CD4-positive, alpha-beta T cell treated with Interleukin-17A for 4 hours (primary cell): ENCODE data around the gene ZNF408.
"Not testable (repeated sequence)": the region's sequence is repeated elsewhere in the genome, so short reads cannot be mapped to it uniquely, and the experiment has no call there.

Source experiments
- DNase-seq: peaks from one replicate; pipeline ENCODE4 v3.0.0-alpha.2; 2020; ENCODE audit warnings: mixed read lengths

Gene ZNF408

DNA sequence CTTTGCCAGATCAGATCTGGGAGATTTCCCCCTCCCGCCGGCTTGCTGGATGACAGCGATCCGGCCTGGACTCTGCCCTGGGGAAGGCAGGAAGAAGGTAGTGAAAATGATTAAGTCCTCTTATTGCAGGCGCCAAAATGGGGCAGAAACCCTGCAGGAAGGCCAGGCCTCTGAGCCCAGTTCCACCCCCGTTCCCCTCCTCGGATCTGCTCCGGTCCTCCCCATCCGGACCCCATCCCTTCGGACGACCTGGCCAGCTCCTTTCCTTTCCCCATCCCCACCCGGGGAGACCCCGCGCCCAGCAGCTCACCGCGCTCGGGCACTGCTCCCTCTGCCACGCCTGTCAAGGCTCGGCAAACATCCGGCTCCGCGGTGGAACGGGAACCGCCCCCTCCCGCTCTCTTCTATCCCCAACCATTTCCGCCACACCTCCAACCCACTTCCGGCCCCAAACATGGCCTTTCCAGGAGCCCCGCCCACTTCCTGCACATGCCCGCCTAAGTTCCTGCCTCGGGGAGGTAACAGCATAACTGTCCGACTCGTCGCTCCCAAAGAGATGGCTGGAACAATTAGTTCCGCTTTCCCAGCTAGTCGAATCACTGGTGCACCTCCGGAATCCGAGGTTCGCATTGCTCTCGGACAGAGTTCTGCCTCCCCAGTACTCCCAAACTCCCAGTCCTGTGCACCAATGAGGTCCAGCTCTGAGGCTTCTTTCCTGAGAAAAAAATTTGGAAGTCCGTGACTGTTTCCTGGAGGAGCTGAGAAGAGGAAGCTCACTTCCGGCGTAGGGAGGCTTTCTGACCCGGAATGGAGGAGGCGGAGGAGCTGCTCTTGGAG, at the start of gene ZNF408, which contains the start of gene ARHGAP1:
Gene ZNF408 (plus strand): TSS at position 791 of the 837 bp plus-strand sequence. CDS start 17 bp downstream, at position 808.
Gene ARHGAP1 (minus strand): TSS at position 379 of the 837 bp plus-strand sequence. CDS start 4,512 bp downstream, outside the sequence.
- DNase-seq = peak; percentile 99

DNA sequence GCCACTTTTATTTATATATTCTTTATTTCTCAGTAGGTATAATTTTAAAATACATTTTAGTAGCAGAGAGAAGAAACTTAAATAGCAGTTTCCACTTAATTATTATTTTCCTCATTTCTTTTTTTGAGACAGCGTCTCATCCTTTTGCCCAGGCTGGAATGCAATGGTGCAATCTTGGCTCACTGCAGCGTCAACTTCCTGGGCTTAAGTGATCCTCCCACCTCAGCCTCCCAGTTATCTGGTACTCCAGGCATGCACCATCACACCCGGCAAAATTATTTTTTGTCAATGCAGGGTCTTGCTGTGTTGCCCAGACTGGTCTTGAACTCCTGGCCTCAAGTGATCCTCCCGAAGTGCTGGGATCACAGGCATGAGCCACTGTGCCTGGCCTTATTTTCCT, 45.2 kb upstream of the ZNF408 start:
- DNase-seq = no peak

DNA sequence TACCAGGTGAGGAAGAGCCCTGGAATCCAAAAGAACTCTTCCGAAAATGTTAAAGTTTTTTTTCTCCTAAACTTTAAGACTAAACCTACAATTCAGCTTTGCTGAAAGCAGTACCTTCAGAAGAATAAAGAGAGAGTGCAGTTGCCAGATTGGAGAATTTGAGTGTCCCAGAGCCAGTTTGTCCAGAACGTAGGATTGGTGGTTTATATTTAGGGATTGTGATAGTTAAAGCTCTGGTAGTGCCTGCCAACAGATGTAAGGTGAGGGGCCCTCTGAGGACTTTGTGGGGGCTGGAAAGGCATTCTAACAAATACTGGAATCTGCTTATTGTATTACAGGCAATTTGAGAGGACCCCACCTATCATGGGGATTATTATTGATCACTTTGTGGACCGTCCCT, 43.6 kb upstream of the ZNF408 start:
- no peak for DNase-seq

GRCh38 chr11:46658259-46658658, 42.6 kb upstream of the ZNF408 start:
- DNase-seq = no peak

GRCh38 chr11:46659908-46660307, 40.9 kb upstream of the ZNF408 start:
- DNase-seq = no peak

DNA sequence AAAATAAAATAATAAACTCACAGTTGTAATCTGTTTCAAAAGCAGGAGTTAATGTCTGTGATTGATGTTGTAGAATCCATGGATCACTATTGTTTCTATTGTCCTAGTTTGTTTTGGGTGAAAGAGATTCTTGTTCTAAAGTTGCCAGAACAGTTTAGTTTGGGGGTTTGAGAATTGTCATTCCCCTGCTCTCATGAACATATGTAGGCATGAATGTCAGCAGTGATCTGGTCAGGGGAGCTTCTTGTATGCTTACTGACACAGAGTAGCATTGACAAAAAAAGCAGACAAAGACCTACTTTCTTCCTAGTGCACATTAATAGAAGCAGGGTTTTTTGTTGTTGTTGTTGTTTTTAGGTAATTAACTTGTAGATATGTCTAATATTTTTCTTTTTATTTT, 39.0 kb upstream of the ZNF408 start:
- no peak for DNase-seq

DNA sequence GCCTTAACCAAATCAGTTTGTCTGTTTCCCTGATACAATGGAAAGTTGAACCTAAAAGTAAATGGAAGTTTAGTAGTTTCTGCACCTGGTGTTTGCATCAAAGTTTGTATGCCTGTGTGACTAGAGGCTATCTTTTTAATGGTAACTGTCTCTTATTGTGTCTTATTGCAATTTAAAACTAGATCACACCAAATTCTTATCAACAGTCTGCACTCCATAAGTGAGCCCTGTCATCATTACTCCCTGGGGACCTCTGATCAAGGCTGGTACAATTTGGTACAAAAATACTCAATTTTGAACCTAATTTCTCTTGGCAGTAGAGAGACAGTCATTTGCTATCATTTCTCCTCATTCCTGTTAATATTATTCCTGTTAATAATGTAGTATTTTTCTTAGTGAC, 38.5 kb upstream of the ZNF408 start:
- no peak for DNase-seq

DNA sequence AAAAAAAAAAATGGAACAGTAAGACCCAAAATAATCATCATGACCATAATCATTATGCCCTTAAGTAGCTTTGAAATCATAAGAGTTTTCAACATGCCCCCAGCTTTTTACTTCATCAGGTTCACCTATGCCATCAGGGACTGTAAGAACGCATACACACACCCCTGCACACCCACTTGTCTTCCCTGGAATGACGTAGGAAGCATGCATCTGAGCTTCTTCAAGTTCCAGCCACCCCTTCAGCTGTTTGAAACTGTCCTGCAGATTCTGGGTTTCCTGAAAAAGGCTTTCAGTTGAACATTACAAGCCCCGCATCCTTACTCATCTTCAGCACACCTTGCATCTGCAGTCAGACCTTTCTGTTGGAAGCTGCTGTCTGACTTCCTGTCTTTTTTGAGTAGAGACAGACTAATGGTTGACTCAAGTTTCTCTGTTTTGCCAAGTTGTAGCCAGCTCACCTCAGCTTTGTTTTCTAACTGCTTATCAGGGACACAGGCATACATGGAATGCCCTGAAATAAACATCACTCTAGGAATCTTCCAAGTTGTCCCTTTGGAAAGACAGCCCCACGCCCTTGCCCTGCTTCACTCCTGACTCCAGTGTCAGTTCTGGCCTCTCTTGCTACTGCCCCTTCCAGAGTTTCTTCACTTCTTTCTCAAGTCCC, 37.4 kb upstream of the ZNF408 start:
- DNase-seq = no peak

GRCh38 chr11:46664612-46665011, 36.2 kb upstream of the ZNF408 start:
- DNase-seq = no peak

DNA sequence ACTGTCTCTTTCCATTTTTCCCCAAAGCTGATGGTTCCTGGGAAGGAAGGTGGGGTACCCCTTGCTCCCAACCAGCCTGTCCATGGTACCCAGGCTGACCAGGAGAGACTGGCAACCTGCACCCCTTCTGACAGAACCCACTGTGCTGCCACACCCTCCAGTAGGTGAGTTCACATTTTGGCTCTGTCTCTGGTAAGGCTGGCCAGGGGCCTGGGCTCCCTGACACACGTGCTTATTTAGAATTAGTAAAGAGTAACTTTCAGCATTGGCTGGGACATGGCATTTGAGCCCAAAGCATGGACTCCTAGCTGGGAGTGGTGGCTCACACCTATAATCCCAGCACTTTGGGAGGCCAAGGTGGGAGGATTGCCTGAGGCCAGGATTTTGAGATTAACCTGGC, 35.5 kb upstream of the ZNF408 start:
- no peak for DNase-seq

GRCh38 chr11:46666516-46666915, 34.3 kb upstream of the ZNF408 start:
- DNase-seq = no peak

DNA sequence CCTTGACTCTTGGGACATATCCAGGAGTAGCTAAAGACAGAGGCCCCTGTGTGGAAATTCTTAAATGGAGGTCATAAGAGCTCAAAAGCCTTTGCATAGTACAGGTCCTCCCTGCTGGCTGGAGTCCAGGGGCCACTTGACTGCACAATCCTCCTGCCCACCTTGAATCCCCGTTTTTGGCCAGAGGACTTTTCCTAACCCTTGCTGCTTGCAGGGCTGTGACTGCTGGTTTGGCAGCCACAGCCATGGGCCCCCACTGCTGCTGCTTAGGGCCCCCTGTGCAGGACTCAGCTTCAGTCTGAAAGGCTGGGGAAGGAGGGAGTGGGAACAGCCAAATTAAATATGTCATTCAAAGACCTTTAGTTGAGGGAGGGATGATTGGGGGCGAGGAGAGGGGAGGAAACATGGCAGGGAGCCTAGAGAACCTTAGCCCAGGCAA, 33.8 kb upstream of the ZNF408 start:
- no peak for DNase-seq

DNA sequence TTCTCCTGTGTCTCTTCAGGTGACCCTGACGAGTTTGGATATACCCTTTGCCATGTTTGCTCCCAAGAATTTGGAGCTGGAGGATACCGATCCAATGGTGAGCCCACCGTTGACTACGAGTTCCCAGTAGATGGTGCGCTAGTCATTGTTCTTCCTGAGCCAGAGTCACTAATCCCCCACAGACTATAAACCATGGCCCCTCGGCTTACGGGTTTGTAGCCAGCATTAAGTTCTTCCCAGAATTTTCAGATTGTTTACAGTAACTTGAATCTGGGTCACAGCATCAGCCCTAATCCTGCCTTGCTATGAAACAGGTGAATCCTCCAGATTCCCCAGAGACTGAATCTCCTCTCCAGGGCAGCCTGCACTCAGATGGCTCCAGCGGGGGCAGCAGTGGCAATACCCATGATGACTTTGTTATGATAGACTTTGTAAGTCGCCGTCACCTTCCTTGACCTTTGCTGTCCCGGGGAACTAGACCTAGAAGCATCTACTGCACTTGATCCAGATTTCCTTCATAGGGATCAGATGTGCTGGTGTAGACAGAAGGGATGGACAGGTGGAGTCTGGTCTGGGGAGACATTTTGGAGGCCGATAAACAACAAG, 32.2 kb upstream of the ZNF408 start:
- DNase-seq = no peak

GRCh38 chr11:46669711-46670139, 31.1 kb upstream of the ZNF408 start:
- no peak for DNase-seq

- DNase-seq = not testable (repeated sequence)
Observed at GRCh38 chr11:46670521-46670920, 30.3 kb upstream of the ZNF408 start.

DNA sequence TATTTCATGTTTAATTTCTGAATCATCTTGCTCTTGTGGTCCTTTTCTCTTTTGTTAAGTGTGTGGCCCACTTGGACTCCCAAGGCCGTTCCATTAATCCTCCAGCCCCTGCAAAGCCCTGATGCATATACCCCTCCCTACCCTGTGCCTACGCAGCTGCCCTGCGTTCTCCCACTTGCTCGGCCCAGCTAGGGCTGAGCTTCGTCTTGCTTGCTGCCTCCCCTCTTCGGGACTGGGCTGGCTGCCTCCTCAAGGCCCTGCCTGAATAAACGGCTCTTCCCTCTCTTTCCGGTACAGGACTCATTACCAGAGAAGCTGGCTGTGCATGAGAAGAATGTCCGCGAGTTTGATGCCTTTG, 28.9 kb upstream of the ZNF408 start:
- DNase-seq = no peak

DNA sequence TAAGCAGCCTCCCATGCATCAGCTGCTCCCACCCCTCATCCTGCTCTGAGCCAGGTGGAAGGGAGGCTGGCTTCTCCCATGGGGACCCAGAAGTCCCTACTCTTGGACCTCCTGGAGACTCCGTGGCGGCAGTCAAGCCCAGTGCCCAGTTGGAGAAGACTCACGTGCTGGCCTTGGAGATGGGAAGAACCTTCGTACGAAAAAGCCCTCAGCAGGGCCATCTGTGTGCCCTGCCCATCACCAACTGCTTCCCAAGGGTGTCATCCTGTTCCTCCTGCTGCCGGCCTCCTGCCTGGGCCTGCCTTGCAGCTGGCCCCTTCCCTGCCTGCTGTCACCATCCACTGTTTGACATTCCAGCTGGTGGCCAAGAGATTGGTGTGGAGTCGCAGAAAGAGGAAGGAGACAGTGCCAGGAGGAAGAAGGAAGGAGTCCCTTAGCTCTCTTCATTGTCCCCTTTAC, 28.4 kb upstream of the ZNF408 start:
- DNase-seq = no peak

DNA sequence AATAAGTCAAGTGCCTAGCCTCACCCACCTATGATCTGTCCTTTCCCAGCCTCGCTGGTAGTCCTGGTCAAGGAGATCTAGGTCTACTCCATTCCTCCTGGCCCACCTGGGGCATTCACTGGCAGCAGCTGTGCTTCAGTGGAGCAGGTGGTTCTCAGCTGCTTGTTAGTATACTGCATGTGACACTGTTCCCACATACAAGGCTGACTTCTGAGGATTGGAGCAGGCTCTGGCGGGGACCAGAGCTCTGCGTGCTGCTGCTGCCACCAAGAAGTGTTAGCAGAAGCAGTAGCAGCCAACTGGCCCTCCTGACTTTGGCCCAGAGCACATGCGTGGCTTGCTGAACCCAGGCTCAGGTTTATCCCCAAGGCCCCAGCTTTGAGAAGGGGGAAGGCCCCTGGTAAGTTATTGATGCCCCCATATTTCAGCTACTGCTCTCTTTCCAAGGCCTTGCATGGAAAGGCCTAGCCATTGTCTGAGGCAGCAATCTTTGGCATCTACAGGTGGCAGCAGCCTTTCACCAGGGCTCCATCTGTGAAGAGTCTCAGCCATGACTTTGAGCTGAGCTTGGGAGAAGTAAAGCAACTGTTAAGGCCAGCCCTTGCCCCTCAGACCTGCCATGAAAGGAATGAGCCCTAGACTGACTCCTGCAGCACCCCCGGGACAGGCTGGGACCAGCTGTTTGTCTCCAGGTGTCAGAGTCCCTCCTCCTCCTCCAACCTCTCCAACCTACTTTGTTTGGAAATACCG, 26.9 kb upstream of the ZNF408 start:
- no peak for DNase-seq

DNA sequence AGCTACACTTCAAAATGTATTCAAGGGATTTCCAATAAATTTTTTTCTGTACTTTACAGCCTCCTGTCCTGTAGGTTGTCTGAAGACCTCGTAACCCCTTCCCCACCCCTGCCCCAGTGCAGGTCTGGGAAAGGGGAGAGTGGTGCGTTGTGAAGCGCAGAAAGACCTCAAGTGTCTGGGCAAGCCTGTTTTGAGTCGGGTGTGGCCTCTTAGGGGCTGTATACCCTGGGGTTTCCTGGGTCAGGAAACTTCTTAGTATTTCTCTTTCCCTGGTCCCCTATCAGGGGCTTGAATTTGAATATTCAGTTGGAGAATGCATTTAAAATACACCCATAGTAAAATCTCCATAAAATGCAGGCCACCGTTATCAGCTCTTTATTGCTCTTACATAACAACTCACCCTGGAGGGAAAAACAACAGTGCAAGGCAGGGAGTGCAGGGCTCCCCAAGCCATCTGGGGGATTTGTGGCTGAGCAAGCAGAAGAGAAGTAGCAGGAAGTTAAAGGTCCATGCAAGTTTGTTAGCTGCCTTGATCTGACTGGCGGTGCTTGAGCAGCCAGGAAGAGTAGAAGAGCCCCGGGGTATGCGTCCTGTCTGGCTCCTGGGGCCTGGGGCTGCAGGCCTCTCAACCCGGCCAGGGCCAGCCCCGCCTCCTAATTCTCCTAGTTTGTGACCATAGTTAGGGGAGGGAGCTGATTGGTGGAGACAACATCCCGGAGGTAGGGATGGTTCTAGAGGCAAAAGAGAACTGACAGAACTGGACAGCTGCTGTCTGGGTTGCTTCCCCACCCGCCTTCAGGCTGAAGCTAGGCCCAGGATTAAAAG, 26.2 kb upstream of the ZNF408 start:
- DNase-seq = peak; percentile 63

GRCh38 chr11:46675288-46675851, 25.5 kb upstream of the ZNF408 start:
- DNase-seq = no peak

DNA sequence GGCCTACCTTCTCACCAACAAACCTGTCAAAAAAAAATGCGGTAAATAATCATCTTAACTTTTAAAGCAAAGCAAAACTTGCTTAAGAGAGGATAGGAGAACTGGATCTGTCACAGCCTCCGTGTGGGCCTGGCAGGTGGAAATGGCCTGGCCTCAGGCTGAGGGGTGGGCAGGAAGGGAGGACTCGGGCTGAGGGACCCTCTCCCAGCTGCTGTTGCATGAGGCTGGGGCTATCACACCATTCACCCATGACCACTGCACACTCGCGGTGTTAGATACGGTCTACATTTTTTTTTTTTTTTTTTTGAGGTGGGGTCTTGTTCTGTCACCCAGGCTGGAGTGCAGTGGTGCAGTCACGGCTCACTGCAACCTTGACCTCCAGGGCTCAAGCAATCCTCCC, 24.9 kb upstream of the ZNF408 start:
- DNase-seq = no peak
